ENCODE data around the gene PPP2R5D.

- TF ChIP-seq CTCF (conservative IDR thresholded peaks at IDR 0.05; ENCODE audit: low read length) (no peak), EZH2phosphoT487 (IDR thresholded peaks at IDR 0.05; ENCODE audit: borderline replicate concordance, low read depth, low read length) (no peak)
These were observed 44.6 kb upstream of the PPP2R5D start for GRCh38 chr6:42939810-42940167.
